AG04450 (cell line): Measurements from ENCODE around the gene ST14. TPM values are rescaled to one million over a fixed set of nuclear protein-coding genes. Genes with fewer than 3 reads are reported as not detected.

Source experiments
- CTCF ChIA-PET: fragments of 300-600, 350-600 bp; formaldehyde crosslinking; extraction: SDS; loops from one replicate; lab custom pipeline; 2022; ENCODE audit warnings: antibody characterized with exemption, inconsistent platforms; lab: Charles Lee
- POLR2A ChIA-PET: fragments of 350-600 bp; formaldehyde crosslinking; extraction: SDS; loops from one replicate; lab custom pipeline; 2021; ENCODE audit warnings: antibody characterized with exemption, inconsistent platforms; lab: Yijun Ruan, JAX
- DNase-seq: peaks from one replicate; pipeline ENCODE4 v3.0.0-alpha.2; 2011; ENCODE audit warnings: low read depth, low spot score
- H3K27ac ChIP-seq: one replicate; pipeline ENCODE4 v1.5.1; 2012; ENCODE audit warnings: low read depth, low read length, control low read depth
- H3K27me3 ChIP-seq: one replicate; pipeline ENCODE4 v1.6.0; 2012; ENCODE audit warnings: low read length; ENCODE audit not compliant: control insufficient read depth, insufficient read depth
- H3K4me3 ChIP-seq: 2 replicates; pipeline ENCODE4 v1.5.1; 2011; ENCODE audit warnings: mild to moderate bottlenecking, low read depth, low read length, control low read depth
- H3K9me3 ChIP-seq: 2 replicates; pipeline ENCODE4 v1.5.1; 2012; ENCODE audit warnings: low read length; ENCODE audit not compliant: control insufficient read depth, insufficient read depth
- CTCF ChIP-seq: IDR thresholded peaks from 2 replicates; pipeline ENCODE4 v1.5.1; 2011; ENCODE audit warnings: low read depth, low read length, control low read depth, inconsistent platforms
- polyA plus RNA-seq: library from polyadenylated mRNA; depleted of rRNA; stranded (reverse); fragments of >200 nt; gene quantifications from 2 replicates; pipeline ENCODE4 v1.2.3, GENCODE V29; 2011

Gene ST14
- polyA plus RNA-seq, 1 experiment, result not detected

DNA sequence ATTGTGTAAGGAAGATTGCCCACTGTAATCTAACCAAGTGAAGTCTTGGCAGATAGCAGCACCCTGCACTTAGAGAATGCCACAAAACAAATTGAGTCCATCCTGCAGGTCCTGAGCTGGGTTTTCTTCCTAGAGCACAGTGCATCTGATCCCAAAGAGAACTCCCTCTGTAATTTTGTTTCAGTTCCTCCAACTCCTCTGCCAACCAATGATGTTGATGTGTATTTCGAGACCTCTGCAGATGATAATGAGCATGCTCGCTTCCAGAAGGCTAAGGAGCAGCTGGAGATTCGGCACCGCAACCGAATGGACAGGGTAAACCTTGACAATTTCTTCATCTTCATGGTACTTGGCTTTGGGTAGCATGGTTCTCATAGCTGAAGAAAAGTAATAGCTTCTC lies 33.1 kb upstream of the ST14 start:
- Histone ChIP-seq H3K27me3 (no peaks in the 10 kb centered on the region), H3K4me3 (no peak overlapping the region), H3K9me3 (no peaks in the 10 kb centered on the region), H3K27ac (no peak overlapping the region)
- no peak for TF ChIP-seq CTCF
- DNase-seq, result no peak
- ChIA-PET POLR2A (no interaction called here), CTCF (interaction anchor here (1.2 to 2.5 kb wide), 2 partner anchors 201 to 204 kb away, joined by 4 to 10 read pairs; no protein-coding TSS in a partner anchor)

- Histone ChIP-seq H3K4me3 (no peak overlapping the region), H3K27ac (no peak overlapping the region), H3K27me3 (no peaks in the 10 kb centered on the region), H3K9me3 (no peaks in the 10 kb centered on the region)
- ChIA-PET POLR2A (interaction anchor here (0.7 kb wide), 1 partner anchor 245 kb away, joined by 5 read pairs; no protein-coding TSS in a partner anchor), CTCF (interaction anchor here (0.6 to 2.5 kb wide), 3 partner anchors 18 to 205 kb away, joined by 4 to 10 read pairs (median 4); no protein-coding TSS in a partner anchor)
- no peak for TF ChIP-seq CTCF
- no peak for DNase-seq
These were observed 32.1 kb upstream of the ST14 start for GRCh38 chr11:130127509-130127908.

DNA sequence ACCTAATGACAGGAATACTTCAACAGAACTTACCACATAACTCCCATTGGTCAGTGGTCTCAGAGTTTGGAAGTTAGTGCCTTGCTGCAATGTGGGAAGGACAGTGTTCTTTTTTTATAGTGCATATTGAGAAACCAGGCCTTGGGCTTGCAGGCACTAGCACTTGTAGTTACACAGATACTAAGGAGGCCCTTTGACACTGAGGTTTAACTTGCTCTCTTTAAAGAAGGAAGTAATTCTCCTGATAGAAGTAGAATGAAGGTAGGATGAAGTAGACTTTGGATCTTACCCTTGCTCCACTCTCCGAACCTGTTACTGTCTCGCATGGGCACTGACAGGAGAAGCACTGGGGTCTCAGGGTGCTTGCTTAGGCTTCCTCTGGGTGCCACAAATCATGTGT lies 31.0 kb upstream of the ST14 start:
- ChIA-PET POLR2A (no interaction called here), CTCF (no interaction called here)
- Histone ChIP-seq H3K9me3 (no peaks in the 10 kb centered on the region), H3K27ac (no peak overlapping the region), H3K4me3 (no peak overlapping the region), H3K27me3 (no peaks in the 10 kb centered on the region)
- no peak for TF ChIP-seq CTCF
- DNase-seq, result no peak

- Histone ChIP-seq H3K9me3 (no peaks in the 10 kb centered on the region), H3K27me3 (no peaks in the 10 kb centered on the region), H3K4me3 (no peak overlapping the region), H3K27ac (no peak overlapping the region)
- DNase-seq, result no peak
- TF ChIP-seq CTCF, result no peak
- POLR2A ChIA-PET, result interaction anchor here (0.8 kb wide), 1 partner anchor 127 kb away, joined by 3 read pairs; the partner anchor contains the start of gene PRDM10
- CTCF ChIA-PET, result interaction anchor here (0.9 to 8.9 kb wide), 5 partner anchors 10 to 248 kb away, joined by 4 to 395 read pairs (median 43); partner anchors contain the start of gene NFRKB
These were observed 29.7 kb upstream of the ST14 start for GRCh38 chr11:130129922-130130321.

DNA sequence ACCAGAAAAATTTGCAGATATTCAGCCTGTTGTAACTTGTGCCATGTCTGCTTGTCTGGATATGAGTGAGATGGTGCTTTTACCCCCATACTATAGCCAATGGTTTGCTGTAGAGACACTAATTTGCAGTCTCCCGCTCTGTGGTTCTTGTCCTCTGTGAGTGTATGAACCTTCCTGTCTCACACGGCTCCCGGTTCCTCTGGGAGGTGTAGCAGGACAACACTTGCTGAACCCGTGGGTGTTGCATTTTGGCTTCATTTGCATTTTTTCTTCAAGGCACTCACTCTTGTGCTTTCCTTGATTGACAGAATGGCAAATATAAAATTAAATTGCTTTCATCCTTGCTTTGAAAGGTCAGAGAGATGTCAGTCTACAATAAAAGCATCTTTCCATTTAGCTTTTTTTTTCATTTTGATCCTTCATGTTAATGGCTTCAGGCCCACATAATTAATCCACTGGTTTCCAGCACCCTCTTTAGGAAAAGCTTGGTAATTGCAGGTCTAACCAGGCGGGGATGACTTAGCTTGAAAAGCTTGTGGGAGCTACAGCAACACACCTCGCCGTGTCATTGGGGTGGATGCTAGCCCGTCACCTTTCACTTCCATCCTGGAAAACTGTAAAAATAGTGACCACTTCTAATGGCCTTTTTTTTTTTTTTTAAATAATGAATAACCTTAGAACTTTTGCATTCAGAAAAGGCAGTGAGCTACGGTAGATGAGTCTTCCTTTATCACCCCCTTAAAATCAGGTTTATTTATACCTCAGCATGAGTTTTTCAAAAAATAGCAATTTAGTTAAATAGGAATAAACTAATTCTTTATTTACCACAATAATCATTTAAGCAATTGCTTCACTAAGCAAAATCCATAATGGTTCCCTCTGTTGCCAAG lies 27.4 kb upstream of the ST14 start:
- ChIA-PET CTCF (interaction anchor here (0.5 to 8.9 kb wide), 67 partner anchors 8 to 1484 kb away, joined by 3 to 395 read pairs (median 6); partner anchors contain the start of genes APLP2, NFRKB and PRDM10), POLR2A (interaction anchor here (0.6 to 1.1 kb wide), 4 partner anchors 34 to 203 kb away, joined by 3 to 19 read pairs (median 4); partner anchors contain the start of gene PRDM10)
- Histone ChIP-seq H3K9me3 (no peaks in the 10 kb centered on the region), H3K27me3 (no peaks in the 10 kb centered on the region), H3K4me3 (no peak overlapping the region), H3K27ac (no peak overlapping the region)
- DNase-seq, result peak; percentile 37
- TF ChIP-seq CTCF, result peak; percentile 88
